Central memory CD8-positive, alpha-beta T cell (primary cell): ENCODE results near the gene ANKRD44.

Experiments
- ATAC-seq: fragments of 150-1000 bp; cut with Tn5 transposase; replicated peaks from 2 replicates; pipeline ENCODE4 v1.10.0; 2022; ENCODE audit warnings: mild to moderate bottlenecking, moderate FRiP score, moderate number of reproducible peaks; ENCODE audit not compliant: poor library complexity, severe bottlenecking; ENCODE audit errors: extremely low read depth
- DNase-seq, 2 donors: peaks; one replicate each; pipeline ENCODE4 v3.0.0; 2021; ENCODE audit warnings: low spot score in 2 of 2
- H3K27ac Mint-ChIP-seq: one replicate; pipeline ENCODE4 v1.8.0; 2022; ENCODE audit warnings: low read depth, mild to moderate bottlenecking, moderate library complexity, mixed read lengths
- H3K27me3 Mint-ChIP-seq: one replicate; pipeline ENCODE4 v1.8.0; 2022; ENCODE audit warnings: mixed read lengths
- H3K36me3 Mint-ChIP-seq: one replicate; pipeline ENCODE4 v1.8.0; 2022; ENCODE audit warnings: mild to moderate bottlenecking, moderate library complexity, mixed read lengths; ENCODE audit not compliant: insufficient read depth
- H3K4me1 Mint-ChIP-seq: one replicate; pipeline ENCODE4 v1.8.0; 2022; ENCODE audit warnings: mixed read lengths
- H3K4me3 Mint-ChIP-seq: one replicate; pipeline ENCODE4 v1.8.0; 2022; ENCODE audit warnings: mild to moderate bottlenecking, moderate library complexity, mixed read lengths
- H3K9me3 Mint-ChIP-seq: one replicate; pipeline ENCODE4 v1.8.0; 2022; ENCODE audit warnings: mixed read lengths

The ANKRD44 gene

GRCh38 chr2:196965651-196966050 lies 344.9 kb downstream of the ANKRD44 start:
- H3K4me3 Mint-ChIP-seq, result no peak overlapping the region
- no peak overlapping the region for H3K27ac Mint-ChIP-seq
- DNase-seq, result no peak
- no peak for ATAC-seq
- no peaks in the 10 kb centered on the region for H3K27me3 Mint-ChIP-seq
- no peaks in the 10 kb centered on the region for H3K9me3 Mint-ChIP-seq
- H3K36me3 Mint-ChIP-seq, result no peaks in the 10 kb centered on the region
- H3K4me1 Mint-ChIP-seq, result peaks cover 14% of the 10 kb centered on the region

- no peaks in the 10 kb centered on the region for H3K9me3 Mint-ChIP-seq
- H3K27me3 Mint-ChIP-seq, result no peaks in the 10 kb centered on the region
- H3K27ac Mint-ChIP-seq, result no peak overlapping the region
- DNase-seq, result no peak
- ATAC-seq, result no peak
- peak overlapping the region; percentile 29 for H3K4me3 Mint-ChIP-seq
- H3K36me3 Mint-ChIP-seq, result no peaks in the 10 kb centered on the region
- peaks cover 14% of the 10 kb centered on the region for H3K4me1 Mint-ChIP-seq
These were observed 346.6 kb downstream of the ANKRD44 start for GRCh38 chr2:196963961-196964360.

- no peaks in the 10 kb centered on the region for H3K36me3 Mint-ChIP-seq
- H3K4me3 Mint-ChIP-seq, result no peak overlapping the region
- DNase-seq (no peak), ATAC-seq (no peak)
- no peaks in the 10 kb centered on the region for H3K27me3 Mint-ChIP-seq
- H3K4me1 Mint-ChIP-seq, result peaks cover 14% of the 10 kb centered on the region
- no peak overlapping the region for H3K27ac Mint-ChIP-seq
- no peaks in the 10 kb centered on the region for H3K9me3 Mint-ChIP-seq
These were observed 347.5 kb downstream of the ANKRD44 start for GRCh38 chr2:196963043-196963442.

DNA sequence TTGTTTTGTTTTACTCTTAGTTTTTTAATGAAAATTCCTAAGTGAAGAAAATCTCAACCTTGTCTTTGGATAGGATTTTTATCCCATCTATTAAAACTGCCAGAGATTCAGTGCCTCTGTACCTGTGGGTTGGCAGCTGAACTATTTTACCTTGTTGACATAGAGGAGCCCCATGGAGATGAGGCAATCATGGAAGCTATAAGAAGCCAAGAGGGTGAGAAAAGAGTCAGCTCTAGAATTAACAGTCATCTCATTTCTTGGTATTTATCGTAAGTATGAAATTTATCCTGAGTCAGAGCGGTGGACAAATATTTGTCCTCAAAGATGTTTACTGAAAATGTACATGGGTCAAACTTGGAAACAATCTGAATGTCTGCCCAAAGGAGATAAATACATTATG lies 348.3 kb downstream of the ANKRD44 start:
- Mint-ChIP-seq H3K9me3 (no peaks in the 10 kb centered on the region), H3K4me3 (no peak overlapping the region)
- no peak for ATAC-seq

DNA sequence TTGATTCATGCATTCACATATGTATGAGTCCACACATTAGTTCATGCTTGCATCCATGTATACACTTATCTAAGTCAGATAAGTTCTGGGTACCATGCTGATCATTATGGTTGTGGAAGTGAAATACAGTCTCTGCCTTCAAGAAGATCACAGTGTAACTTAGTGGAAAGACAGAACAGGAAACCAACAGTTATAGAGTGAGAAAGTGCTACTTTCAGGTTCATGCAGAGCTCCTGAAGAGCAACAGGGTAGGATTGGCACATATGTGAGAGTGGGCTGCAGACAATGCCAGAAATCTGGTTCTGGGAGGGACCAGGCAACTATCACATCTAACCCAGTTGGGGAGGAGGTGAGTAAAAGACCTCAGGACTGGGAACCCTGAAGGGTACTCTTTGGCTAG lies 348.7 kb downstream of the ANKRD44 start:
- H3K4me3 Mint-ChIP-seq, result no peak overlapping the region
- H3K27ac Mint-ChIP-seq, result no peak overlapping the region
- H3K9me3 Mint-ChIP-seq, result no peaks in the 10 kb centered on the region
- H3K27me3 Mint-ChIP-seq, result no peaks in the 10 kb centered on the region
- H3K4me1 Mint-ChIP-seq, result peaks cover 14% of the 10 kb centered on the region
- H3K36me3 Mint-ChIP-seq, result no peaks in the 10 kb centered on the region
- DNase-seq (no peak), ATAC-seq (peak; percentile 64)

More for the DNA sequence above, 348.3 kb downstream of the ANKRD44 start:
- no peak for DNase-seq
- no peaks in the 10 kb centered on the region for H3K36me3 Mint-ChIP-seq
- H3K27ac Mint-ChIP-seq, result no peak overlapping the region
- H3K4me1 Mint-ChIP-seq, result peaks cover 14% of the 10 kb centered on the region
- no peaks in the 10 kb centered on the region for H3K27me3 Mint-ChIP-seq

- no peak for DNase-seq
These were observed 350.7 kb downstream of the ANKRD44 start for GRCh38 chr2:196959734-196960338.

DNA sequence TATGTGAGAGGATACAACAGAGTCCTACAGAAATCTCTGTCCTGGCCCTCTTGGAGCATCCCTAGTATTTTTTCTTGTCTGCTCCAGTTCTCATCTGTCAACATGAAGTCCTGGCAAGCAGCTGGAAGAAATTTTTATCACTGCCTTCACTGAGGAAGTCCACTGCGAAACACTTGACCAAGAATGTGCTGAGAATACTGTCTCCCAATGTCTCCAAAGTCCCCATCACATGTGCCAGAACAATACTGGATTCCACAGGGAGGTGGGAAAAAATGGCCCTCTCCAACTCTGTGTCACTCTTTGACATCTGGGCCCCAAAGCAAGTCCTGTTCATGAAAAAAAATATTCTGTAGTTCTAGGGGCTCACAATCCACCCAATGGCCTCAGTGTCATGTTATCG lies 351.3 kb downstream of the ANKRD44 start:
- ATAC-seq (no peak), DNase-seq (no peak)
- peaks cover 14% of the 10 kb centered on the region for H3K4me1 Mint-ChIP-seq
- no peaks in the 10 kb centered on the region for H3K9me3 Mint-ChIP-seq
- no peaks in the 10 kb centered on the region for H3K36me3 Mint-ChIP-seq
- no peak overlapping the region for H3K4me3 Mint-ChIP-seq
- H3K27ac Mint-ChIP-seq, result no peak overlapping the region
- peaks cover 9% of the 10 kb centered on the region for H3K27me3 Mint-ChIP-seq

More at GRCh38 chr2:196959734-196960338, 350.7 kb downstream of the ANKRD44 start:
- peaks cover 9% of the 10 kb centered on the region for H3K27me3 Mint-ChIP-seq
- ATAC-seq, result no peak
- no peak overlapping the region for H3K4me3 Mint-ChIP-seq
- H3K4me1 Mint-ChIP-seq, result peaks cover 14% of the 10 kb centered on the region
- no peak overlapping the region for H3K27ac Mint-ChIP-seq
- H3K36me3 Mint-ChIP-seq, result no peaks in the 10 kb centered on the region
- H3K9me3 Mint-ChIP-seq, result no peaks in the 10 kb centered on the region

GRCh38 chr2:196957881-196958525 lies 352.6 kb downstream of the ANKRD44 start:
- peaks cover 11% of the 10 kb centered on the region for H3K27me3 Mint-ChIP-seq
- DNase-seq (no peak), ATAC-seq (no peak)
- H3K36me3 Mint-ChIP-seq, result no peaks in the 10 kb centered on the region
- H3K4me3 Mint-ChIP-seq, result no peak overlapping the region
- no peak overlapping the region for H3K27ac Mint-ChIP-seq
- H3K4me1 Mint-ChIP-seq, result peaks cover 10% of the 10 kb centered on the region
- H3K9me3 Mint-ChIP-seq, result no peaks in the 10 kb centered on the region

DNA sequence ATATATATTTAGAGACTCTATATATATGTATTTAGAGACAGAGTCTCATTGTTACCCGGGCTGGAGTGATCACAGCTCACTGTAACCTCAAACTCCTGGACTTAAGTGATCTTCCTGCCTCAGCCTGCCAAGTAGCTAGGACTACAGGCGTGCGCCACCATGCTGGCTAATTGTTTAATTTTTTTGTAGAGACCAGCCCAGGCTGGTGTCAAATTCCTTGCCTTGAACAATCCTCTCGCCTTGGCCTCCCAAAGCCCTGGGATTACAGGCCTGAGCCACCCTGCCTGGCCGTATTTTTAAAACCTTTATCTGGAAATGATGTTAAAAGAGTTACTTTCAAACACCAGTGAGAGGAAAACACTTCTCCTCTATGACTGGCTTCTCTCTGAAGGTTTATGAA lies 353.1 kb downstream of the ANKRD44 start:
- no peak overlapping the region for H3K27ac Mint-ChIP-seq

DNA sequence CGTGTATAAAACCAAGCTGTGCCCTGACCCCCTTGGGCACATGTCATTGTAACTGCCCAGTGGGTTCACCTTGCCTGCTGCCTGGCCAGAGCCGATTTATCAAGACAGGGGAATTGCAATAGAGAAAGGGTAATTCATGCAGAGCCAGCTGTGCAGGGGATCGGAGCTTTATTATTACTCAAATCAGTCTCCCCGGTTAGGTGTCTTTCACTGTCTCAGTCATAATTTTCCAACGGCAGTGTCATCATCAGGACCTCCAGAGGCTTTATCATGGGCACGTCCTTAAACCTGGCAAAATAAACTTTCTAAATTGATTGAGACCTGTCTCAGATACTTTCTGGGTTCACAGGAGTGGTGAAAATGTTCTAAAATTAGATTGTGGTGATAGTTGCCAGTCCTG lies 354.5 kb downstream of the ANKRD44 start:
- H3K4me3 Mint-ChIP-seq, result no peak overlapping the region
- no peaks in the 10 kb centered on the region for H3K4me1 Mint-ChIP-seq
- no peaks in the 10 kb centered on the region for H3K36me3 Mint-ChIP-seq
- DNase-seq (no peak), ATAC-seq (no peak)
- peaks cover 21% of the 10 kb centered on the region for H3K27me3 Mint-ChIP-seq
- H3K9me3 Mint-ChIP-seq, result no peaks in the 10 kb centered on the region
- H3K27ac Mint-ChIP-seq, result no peak overlapping the region

More for the DNA sequence above, 353.1 kb downstream of the ANKRD44 start:
- Mint-ChIP-seq H3K27me3 (peaks cover 17% of the 10 kb centered on the region), H3K4me3 (no peak overlapping the region), H3K9me3 (no peaks in the 10 kb centered on the region), H3K4me1 (peaks cover 8% of the 10 kb centered on the region), H3K36me3 (no peaks in the 10 kb centered on the region)
- DNase-seq (no peak), ATAC-seq (no peak)

- DNase-seq (no peak), ATAC-seq (no peak)
- Mint-ChIP-seq H3K27me3 (peaks cover 21% of the 10 kb centered on the region), H3K36me3 (no peaks in the 10 kb centered on the region), H3K4me1 (no peaks in the 10 kb centered on the region), H3K9me3 (no peaks in the 10 kb centered on the region), H3K27ac (no peak overlapping the region), H3K4me3 (no peak overlapping the region)
These were observed 355.5 kb downstream of the ANKRD44 start for GRCh38 chr2:196955036-196955435.

DNA sequence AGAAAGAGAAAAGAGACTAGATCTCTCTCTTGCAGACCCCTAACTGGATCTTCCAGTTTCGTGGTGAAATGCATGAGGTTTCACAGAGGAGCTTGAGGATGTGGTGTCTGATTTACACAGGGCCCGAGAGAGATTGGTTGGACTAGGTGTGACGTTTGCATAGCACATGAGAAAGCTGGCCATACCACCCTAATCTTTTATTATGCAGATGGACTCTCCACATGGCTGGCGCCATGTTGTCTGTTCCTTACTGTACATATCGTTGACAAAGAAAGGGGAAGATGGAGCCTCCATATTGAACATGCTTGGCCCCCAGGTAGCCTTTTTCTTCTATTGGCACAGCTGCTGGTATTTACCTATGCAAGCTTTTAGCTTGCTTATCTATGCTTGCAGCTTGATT lies 356.6 kb downstream of the ANKRD44 start:
- Mint-ChIP-seq H3K4me3 (no peak overlapping the region), H3K27ac (no peak overlapping the region), H3K9me3 (no peaks in the 10 kb centered on the region), H3K36me3 (no peaks in the 10 kb centered on the region), H3K27me3 (peaks cover 21% of the 10 kb centered on the region), H3K4me1 (no peaks in the 10 kb centered on the region)
- no peak for DNase-seq
- ATAC-seq, result no peak

DNA sequence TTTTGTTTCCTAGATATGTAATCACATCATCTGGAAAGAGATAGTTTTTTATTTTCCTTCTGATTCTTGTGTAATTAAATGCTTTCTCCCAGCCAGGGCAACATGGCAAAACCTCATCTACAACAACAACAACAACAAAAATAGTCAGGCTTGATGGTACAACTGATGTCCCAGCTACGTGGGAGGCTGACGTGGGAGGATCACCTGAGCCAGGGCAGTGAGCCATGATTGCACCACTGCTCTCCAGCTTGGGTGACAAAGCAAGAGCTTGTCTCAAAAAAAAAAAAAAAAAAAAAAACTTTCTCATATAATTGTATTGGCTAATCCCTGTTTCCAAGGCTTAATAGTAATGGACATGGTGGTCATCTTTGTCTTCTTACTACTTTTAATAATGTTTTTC lies 357.6 kb downstream of the ANKRD44 start:
- no peak overlapping the region for H3K4me3 Mint-ChIP-seq
- DNase-seq (no peak), ATAC-seq (no peak)
- H3K4me1 Mint-ChIP-seq, result no peaks in the 10 kb centered on the region
- peaks cover 21% of the 10 kb centered on the region for H3K27me3 Mint-ChIP-seq
- no peaks in the 10 kb centered on the region for H3K36me3 Mint-ChIP-seq
- H3K9me3 Mint-ChIP-seq, result no peaks in the 10 kb centered on the region
- H3K27ac Mint-ChIP-seq, result no peak overlapping the region
